AG09319 (cell line): Measurements from ENCODE around the gene SYNRG.

ENCODE experiments used
- DNase-seq: peaks from one replicate; pipeline ENCODE4 v3.0.0-alpha.2; 2010; ENCODE audit warnings: low read depth; ENCODE audit errors: extremely low read depth
- CTCF ChIP-seq: IDR thresholded peaks from 2 replicates; pipeline ENCODE4 v1.5.1; 2011; ENCODE audit warnings: low read depth, mild to moderate bottlenecking, inconsistent platforms, low read length, moderate library complexity

SYNRG gene

GRCh38 chr17:37551788-37552187 lies 57.4 kb downstream of the SYNRG start:
- no peak for DNase-seq
- no peak for TF ChIP-seq CTCF

DNA sequence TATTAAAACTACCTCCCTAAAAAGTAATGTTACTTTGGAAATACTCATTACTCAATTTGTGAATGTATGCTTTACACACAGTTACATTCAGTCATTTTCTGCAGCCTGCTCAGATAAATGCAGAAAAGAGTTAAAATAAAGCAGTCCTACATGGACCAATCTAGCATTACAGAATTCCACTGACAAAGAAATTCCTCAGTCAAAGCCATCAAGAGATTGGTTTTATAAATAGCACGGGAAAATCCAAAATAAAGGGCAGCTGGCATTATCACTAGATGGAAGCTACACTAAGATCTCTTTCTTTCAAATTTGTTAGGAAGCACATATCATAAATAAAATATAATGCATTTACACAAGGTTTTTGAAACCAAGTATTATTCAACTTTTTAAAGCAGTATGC lies 61.2 kb downstream of the SYNRG start:
- TF ChIP-seq CTCF: no peak

DNA sequence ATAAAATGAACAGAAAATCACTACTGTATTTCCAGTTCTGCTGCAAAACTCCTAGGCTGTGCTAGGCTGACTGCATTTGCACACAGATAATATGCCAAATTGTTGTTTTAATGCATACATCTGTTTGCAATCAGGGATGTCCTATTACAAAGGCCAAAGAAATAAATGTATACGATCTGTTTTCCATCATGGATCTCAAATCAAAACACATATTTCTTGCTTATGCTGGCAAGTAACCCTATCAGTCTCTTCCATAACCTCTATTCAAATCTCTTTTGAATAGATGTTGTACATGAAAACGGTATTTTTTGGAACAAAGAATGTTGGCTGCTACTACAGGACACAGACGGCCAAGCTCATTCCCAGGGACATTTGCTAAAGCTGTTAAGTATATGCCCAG lies 62.9 kb downstream of the SYNRG start:
- TF ChIP-seq CTCF: no peak

More for the DNA sequence above, 61.2 kb downstream of the SYNRG start:
- no peak for DNase-seq

GRCh38 chr17:37545486-37545885 lies 63.7 kb downstream of the SYNRG start:
- no peak for TF ChIP-seq CTCF
- no peak for DNase-seq

More for the DNA sequence above, 62.9 kb downstream of the SYNRG start:
- no peak for DNase-seq

DNA sequence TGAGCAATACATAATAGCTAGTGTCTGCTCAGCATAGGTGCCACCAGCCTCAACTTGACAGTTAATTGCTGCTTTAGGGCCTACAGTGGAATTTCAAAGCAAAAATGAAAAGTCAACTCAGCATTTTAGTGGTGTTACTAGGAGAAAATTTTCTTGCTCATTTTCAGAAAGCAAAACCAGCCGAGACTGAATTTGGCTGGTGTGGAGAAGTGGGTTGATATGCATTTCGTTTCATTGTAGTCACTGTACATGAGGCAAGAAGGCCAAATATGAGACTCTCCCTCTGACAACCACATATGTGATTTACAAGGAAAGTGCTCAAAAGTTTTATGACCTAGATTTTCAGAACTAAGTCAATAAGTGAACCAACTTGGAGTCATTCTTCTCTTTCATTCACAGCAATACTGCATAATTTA lies 65.6 kb downstream of the SYNRG start:
- DNase-seq: no peak
- no peak for TF ChIP-seq CTCF

- TF ChIP-seq CTCF: no peak
- DNase-seq: peak; percentile 35
Measured at GRCh38 chr17:37541880-37542660, 67.1 kb downstream of the SYNRG start.

DNA sequence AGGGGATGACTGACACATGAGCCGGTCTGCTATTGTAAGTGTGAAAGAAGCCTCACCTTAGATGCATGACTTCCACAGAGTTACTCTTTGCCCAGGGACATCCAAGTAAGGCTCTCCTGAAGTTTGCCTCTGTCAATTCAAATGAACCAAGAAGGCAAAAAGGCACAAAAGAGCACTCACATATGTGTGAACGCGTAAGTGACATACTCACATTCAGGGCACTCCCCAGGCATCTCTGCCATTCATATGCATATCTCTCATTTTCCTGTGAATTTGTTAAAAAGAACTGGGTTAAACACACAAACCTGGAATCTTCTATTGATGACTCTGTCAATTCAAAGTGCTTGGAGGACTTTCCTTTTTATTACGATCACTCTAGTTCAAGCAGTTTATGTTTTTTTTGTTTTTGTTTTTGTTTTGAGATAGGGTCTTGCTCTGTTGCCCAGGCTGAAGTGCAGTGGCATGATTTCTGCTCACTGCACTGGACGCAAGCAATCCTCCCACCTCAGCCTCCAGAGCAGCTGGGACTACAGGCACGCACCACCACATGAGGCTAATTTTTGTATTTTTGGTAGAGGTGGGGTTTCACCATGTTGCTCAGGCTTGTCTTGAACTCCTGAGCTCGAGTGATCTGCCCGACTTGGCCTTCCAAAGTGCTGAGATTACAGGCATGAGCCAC lies 70.1 kb downstream of the SYNRG start:
- DNase-seq: no peak
- no peak for TF ChIP-seq CTCF
